Germinal center (tissue), 1 donor: Measurements from ENCODE around the gene KIF17.
"Not testable (repeated sequence)": the region's sequence is repeated elsewhere in the genome, so short reads cannot be mapped to it uniquely, and the experiment has no call there.

ENCODE experiments used
- DNase-seq: peaks from one replicate; pipeline ENCODE4 v3.0.0; 2012; ENCODE audit warnings: mixed read lengths, low spot score

The KIF17 gene

DNA sequence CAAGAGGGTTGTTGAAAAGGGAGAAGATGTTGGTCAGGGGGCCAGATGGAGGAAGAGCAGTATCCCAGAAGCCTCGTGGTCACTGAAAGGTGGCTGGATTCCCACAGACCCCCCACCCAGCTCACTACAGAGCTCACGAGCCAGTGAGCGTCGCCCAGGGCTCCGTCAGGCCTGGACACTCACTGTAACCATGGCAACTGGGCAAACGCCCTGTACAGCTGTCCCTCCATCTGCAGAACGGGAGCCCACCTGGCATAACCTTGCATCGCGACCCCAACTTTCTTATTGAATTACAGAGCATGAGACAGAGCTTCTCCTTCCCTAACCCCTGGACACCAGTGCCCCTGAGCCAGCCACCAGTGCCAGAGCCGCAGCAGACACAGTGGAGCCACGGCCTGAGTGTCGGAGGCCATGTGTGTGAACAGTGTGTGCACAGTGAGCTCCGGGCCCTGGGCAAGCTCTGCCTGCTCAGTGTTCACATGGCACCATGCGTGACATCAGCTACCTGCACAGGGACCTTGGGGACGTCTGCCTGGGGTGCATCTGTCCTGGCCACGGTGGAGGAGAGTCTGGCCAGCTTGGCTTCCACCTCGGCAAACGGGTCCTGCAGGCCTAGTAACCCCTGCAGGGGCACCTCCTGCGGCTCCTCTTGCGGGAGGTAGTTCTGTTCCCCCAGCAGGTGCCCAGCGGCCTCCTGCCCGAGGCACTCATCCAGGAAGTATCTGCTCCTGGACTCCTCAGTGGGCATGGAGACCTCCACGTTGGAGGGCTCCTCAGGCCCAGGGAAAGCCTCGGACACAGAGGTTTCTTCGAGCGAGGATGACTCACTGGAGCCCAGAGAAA, 30.7 kb downstream of the KIF17 start:
- DNase-seq = no peak

DNA sequence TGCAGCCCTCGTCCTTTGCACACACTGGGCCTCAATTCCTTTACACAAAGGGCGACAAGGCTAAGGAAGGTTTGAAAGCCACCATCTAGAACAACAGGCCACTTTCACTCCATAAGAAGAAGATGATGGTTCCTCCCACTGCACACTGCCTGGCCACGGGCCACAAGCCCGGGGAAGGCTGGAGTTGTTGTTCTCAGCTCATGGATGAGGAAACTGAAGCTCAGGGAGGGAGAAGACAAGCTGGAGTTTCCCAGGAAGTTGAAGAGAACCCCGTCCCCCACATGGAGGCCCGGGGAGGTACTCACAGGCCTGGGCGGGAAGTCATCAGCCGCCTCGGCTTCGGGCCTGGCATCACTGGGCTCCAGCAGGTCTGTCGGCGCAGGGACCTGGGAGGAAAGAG, 32.1 kb downstream of the KIF17 start:
- no peak for DNase-seq

DNA sequence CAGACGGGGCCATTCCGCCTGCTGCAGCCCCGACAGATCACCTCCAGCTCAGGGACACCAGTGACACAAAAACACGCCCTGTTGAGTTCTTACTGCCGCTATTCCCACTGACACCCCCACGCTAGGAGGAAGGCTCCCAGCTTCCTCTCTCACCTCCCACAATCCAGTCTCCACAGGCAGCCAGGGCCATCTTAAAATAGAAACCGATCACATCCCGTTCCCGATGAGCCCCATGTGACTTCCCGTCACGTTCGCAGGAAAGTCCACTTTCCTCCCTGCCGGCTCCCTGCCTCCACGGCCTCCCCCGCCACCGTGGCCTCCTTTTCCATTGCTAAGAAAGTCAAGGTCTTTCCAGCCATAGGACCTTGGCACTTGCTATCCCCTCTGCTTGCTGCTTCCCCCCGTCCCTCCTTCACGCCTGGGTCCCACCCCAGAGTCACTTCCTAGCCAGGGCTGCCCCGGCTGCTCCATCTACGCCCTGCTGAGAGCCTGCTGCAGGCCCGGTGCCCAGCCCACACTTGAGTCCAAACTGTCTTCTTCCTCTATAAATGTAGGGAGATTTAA, 32.6 kb downstream of the KIF17 start:
- DNase-seq = no peak

DNA sequence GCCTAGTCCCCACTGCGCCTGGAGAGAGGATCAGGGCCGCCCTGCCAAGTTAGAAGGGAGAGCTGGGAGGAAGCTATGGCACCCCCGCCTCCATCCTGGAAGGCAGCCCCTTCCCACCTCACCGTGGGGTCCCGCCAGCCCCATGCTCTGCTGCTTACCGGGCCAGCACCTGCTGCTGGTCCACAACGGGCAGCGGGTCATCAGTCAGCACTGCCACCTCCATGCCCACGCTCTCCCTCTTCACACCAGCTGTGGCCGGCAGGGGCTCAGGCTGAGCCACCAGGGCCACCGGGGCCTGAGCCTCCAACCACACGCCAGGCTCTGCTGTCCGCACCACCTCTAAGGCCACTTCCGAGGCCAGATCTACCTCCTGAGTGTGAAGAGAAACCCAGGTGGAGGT, 33.2 kb downstream of the KIF17 start:
- no peak for DNase-seq

DNA sequence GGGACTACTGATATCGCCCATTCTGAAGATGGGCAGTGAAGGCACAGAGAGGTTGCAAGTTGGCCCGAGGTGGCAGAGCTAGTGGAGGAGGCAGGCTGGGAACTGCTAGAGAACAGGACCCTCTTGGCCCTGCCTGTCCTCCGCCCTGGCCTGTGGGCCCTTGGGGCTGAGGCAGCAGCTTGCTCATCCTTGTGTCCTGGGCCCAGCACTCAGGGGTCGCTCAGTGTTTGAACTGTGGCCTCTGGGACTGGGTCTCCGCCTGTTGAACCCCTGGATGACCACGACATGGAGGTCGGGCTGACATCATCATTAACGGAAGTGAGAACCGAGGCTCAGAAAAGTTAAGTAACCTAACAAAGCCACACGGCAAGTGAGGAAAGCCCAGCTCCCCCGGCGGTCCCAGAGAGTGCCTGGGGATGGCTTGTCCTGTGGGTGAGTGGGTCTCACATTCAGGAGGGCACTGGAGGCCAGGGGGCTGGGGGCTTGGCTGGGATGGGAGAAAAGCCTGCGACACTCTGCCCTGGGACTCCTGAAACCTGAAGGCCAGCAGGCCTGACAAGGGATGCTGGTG, 33.7 kb downstream of the KIF17 start:
- no peak for DNase-seq

DNA sequence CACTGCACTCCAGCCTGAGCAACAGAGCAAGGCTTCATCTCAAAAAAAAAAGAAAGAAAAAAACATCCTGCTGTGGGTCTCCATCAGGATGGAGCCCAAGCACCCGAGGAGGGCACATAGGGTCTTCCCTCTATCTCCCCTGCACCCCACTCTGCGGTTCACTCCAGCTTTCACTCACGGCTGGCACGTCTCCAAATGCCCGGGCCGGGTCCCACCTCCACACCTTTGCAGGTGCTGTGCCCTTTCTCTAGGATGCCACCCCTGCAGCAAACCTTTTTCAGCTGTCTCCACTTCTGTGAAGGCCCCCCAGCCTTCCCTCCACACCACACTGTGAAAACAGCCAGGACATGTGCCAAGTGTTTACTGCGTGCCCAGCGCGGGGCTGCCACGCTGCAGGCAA, 34.2 kb downstream of the KIF17 start:
- no peak for DNase-seq

DNA sequence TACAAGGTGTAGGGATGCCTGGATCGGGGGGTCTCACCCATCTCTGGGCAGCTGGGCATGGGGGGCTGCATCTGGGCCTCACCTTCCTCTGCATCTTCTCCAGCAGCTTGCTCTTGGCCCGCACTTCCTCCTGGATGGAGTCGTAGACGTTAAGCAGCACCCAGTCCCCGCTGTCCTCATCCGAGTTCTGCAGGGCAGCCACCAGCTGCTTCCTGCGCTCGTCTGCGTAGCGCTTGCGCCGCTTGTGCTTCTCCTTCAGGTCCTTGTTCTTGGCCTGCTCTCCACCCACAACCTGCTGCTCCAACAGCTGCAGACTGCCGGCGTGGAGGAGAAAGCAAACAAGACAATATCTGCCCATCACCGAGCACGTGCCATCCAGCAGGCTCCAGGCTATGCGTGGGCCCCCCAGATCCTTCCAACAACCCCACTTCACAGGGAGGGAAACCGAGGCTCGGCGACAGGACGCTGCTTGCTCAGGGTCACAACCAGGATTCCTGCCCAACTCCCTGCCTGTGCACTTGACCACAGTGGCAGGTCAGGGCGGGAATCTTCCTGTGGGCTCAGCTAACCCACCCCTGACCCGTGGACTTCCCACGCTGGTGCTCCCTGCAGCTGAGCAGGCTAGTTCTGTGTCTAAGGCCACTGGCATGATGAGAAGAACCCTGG, 35.1 kb downstream of the KIF17 start:
- no peak for DNase-seq

DNA sequence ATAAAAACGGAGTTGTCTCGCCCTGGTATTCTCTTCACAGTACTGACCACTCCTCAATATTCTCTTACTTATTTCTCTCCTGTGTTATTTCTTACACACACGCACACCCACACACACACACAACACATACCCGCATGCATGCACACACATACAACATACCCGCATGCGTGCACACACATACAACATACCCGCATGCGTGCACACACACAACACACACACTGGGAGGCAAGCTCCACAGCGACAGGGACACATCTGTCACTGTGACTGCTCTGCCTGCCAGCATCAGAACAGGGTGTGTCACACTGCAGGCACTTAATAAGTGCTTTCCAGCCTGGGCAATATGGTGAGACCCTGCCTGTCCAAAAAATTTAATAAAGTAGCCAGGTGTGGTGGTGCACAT, 35.8 kb downstream of the KIF17 start:
- no peak for DNase-seq

DNA sequence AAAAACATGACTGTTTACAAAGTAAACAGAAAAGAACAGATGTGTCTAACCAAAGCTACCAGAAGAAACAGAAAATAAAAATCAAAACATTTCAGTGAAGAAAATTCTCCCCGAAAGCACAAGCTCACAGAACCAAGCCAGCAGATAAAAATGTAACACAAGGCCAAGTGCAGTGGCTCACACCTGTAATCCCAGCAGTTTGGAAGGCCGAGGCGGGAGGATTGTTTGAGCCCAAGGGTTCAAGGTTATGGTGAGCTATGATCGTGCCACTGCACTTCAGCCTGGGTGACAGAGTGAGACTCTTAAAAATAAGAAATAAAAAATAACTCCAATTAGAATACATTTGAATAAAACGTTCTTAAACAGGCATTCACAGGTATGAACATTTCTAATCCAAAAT, 37.5 kb downstream of the KIF17 start:
- no peak for DNase-seq

DNA sequence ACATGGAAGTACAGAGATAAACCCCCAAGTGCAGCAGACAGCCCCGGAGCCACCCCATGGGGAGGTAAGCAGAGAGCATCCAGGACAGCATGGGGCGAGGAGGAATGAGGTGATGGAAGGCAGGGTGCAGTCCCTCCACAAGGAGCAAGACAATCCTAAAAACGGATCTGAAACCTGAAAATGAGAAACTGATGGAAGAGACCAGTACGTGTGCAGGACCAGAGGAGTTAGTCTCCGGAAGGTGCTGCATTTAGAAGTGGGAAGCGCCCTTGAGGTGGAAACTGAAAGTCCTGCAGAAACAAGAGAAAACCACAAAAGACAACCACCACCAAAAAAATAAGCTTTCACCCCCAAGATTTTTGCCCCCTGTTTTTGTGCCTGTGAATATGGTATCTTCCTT, 39.2 kb downstream of the KIF17 start:
- DNase-seq = peak; percentile 31

DNA sequence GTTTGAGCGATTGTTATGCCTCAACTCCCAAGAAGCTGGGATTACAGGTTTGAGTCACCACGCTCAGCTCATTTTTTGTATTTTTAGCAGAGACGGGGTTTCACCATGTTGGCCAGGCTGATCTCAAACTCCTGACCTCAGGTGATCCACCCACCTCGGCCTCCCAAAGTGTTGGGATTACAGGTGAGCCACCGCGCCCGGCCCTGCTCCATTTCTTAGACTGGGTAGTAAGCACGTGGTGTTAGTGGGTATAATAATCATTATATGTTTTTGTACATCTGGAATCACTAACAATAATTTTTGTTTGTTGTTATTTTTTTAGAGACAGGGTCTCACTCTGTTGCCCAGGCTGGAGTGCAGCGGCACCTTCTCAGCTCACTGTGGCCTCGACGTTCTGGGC, 44.2 kb downstream of the KIF17 start:
- DNase-seq = not testable (repeated sequence)

DNA sequence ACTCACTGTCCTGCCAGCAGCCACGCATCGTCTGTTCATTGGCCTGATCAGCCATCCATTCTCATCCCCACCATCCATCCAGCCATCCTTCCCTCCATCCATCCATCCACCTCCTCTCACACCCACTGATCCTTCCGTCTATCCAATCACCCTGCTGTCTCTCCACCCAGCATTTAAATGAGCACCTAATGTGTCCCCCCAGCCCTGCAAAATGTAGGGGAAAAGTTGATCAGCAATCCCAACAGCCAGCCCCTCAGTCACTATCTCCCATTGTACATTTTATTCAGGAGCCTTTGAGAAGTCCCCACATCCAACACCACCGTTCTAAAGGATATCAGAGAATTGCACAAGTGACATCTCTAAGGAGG, 45.6 kb downstream of the KIF17 start:
- no peak for DNase-seq

DNA sequence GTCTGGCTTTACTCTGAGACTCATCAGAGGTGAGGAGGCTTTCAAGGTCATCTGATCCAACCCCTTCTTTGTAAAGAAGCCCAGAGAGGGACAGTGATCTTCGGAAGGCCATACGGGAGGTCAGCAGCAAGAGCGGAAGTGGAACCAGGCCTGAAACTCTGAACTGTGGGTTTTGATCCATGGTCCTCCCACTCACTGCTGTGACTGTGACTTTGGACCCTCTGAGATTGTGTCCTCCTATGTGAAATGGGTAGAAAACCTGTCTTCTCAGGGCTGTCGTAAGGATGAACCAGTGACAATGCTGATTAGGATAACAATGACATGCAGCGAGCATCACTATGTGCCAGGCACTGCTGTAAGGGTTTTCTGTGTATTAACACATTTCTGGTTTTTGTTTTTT, 46.9 kb downstream of the KIF17 start:
- no peak for DNase-seq

DNA sequence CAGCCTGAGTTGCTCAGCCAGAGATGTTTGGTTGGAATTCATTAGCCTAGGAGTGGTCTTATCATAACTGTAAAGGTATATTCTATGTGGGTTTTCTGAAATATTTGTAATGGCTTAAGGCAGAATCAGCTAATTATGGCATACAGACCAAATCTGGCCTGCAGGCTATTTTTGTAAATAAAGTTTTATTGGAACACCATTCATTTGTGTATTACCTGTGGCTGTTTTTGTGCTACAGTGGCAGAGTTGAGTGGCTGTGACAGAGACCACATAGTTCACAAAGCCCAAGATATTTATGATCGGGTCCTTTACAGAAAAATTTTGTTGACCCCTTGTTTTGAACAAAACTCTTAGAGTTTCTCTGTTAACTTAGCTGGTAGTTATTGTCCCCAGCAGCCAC, 49.2 kb downstream of the KIF17 start:
- no peak for DNase-seq

DNA sequence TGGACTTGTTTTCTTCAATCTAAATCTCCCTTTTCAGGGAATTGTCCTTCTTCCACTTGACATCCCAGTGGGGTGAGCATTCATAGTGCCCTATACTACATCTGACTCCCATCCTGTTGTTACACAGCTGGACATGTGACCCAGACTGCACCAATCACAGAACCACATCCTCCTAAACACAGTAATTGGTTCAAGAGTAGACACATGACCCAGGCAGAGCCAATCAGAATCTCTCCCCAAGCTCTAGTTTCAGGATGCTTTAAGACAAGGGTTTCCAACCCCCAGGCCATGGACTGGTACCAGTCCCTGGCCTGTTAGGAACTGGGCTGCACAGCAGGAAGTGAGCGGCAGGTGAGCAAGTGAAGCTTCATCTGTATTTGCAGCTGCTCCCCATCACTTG, 51.0 kb downstream of the KIF17 start:
- DNase-seq = peak; percentile 27

DNA sequence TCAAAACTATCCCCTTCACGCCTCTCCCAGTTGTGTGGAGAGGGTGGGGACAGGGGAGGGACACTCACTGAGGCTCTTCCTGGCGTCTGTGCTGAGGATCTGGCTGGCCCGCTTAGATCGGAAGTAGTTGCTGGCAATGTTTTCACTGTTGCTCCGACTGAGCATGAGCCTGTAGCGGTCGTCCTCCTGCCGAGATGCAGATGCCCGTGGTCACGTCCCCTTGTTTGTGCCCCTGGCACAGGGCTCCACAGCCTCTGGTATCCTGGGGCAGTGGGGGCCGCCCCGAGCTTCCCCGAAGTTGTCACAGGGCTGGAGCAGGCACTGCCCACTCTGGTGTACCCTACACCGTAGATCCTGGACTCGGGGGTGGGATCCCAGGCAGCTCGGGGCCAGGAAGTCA, 51.7 kb downstream of the KIF17 start:
- no peak for DNase-seq

DNA sequence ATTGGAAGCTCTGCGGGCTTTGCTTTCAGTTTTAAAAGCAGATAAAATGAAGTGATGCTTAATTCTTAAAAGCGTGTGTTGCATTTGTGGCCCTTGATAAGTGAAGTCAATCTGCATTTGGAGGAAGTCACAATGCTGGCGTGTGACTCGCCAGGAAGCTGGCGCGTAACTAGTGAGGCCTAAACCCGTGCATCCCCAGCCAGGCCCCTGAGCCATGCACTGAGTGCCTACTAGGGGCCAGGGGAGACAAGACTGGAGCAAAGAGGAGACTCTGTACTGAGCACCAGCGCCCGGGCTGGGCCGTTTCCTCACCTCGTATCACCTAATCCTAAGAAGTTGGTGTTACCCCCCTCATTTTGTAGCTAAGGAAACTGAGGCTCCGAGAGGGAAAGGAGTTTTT, 52.1 kb downstream of the KIF17 start:
- DNase-seq = no peak

DNA sequence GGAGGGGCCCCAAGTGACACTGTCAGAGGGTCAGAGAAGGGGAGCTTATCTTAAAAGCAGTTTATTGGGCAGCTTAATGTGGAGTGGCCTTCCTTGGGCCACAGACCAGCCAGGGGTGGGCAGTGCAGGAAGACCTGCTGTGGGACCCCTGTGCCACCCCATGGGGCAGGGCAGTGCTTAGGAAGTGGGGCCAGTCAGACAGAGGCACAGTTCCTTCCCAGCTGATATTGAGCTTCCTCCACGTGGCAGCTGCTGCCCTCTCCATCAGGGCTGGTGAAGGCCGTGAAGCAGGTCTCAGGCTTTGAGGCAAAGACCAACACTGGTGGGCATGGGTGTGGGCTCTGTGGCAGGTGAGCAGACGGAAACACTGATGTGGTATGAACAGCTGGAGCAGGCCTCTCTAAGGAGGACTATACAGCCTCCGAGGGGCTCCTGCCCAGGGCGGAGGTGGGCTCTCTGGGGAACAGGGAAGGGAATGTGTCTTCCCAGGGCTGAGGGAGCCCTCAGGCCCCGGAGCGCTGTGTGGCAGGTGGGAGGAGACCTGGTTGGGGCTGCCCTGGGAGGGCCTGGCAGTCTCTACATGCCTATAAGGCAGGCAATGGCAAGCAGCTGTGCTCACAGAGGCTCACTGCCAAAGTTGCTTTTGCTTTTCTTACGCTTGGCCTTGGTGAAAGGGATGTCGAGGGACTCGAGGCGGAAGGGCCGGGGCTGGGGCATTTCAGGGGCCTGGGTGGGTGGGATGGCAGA, 53.7 kb downstream of the KIF17 start:
- DNase-seq = no peak

DNA sequence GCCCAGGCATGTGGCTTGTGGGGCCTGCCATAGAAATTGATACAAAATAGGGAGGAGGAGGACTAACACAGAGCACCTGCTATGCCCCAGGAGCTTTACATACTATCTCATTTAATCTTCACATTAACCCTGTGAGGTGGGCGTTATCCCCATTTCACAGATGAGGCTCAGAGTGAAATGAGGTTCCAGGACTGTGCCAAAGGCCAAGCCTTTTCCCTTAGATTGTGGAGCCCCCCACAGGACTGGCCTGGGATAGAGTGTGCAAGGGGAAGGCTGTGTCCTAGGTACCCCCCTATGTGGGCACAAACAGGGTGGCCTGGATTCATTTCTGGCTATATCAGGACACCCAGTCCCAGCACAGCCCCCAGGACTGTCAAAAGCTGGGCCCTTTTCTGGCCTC, 54.4 kb downstream of the KIF17 start:
- DNase-seq = no peak

DNA sequence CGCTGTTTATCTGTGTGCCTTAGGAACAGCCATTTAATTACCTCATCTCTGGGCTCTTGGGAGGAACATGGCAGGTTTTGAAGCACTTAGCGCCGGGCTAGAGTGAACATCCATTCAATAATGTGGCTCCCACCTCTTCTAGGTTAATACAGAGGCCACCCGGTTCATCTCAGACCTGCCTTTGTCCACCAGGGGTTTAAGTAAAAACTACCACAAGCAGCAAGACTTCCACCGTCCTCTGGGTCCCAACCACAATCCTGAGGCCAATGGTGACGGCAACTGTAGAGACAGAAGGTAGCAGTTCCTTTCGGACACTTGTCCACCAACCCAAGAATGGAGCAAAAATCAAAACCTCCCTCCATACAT, 55.7 kb downstream of the KIF17 start:
- no peak for DNase-seq

DNA sequence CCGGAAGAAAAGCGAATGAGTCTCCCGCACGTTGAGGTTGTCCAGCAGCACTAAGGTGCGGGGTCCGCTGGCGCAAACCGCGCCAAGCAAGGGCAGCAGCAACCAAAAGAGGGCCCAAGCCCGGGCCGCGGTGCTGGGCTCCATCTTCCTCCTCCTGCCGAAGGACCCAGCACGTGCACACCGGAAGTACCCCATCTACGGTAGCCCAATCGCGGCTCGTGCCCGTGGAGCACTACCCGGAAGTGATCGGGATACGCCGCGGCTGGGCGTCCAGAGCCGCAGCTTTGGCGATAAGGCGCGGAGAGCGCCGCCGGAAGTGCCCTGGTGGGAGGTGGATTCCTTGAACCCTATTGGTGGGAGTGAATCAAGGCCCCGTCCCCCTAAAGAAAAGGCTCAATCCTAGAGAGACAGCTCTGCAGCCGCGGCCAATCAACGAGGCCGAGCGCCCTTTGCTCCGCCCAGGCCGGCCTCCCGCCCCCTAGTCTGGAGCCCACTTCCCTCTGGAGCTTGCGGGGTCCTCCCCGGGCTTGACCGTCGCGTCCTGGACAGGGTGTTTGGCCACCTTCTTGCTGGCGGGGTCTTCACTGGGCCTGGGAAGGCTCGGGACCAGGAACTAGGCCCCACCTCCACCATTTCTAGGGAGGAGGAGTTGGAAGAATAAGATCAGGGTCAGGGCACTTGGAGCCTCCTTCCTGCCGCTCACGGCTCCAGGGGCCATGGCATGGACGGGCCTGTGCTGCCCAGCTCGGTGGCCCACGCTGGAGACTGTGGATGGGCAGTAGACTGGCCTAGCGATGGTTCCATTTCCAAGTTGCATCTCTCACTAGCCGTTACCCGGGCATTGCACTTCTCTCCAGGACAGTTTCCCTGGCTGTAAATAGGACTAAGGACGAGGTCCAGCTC, 56.3 kb downstream of the KIF17 start, which contains the start of gene DDOST:
Gene DDOST (minus strand): TSS at position 163 of the 903 bp plus-strand sequence. CDS start 19 bp downstream, at position 144.
- peak; percentile 99 for DNase-seq
